HepG2 (cell line): ENCODE data around the gene MARCHF9. TPM values are rescaled to one million over a fixed set of nuclear protein-coding genes. Genes with fewer than 3 reads are reported as not detected.

Source experiments
- CBX1 ChIP-seq: IDR thresholded peaks from one replicate; pipeline ENCODE4 v1.6.1; 2016; ENCODE audit warnings: antibody characterized with exemption, low read depth
- E2F5 ChIP-seq: sonication (generic); formaldehyde crosslinking; conservative IDR thresholded peaks from 2 replicates; pipeline ENCODE4 v1.4.0; 2020; ENCODE audit warnings: missing genetic modification reagents
- HINFP ChIP-seq: sonication (generic); formaldehyde crosslinking; IDR thresholded peaks from 2 replicates; pipeline ENCODE4 v1.4.0; 2020; ENCODE audit warnings: low read depth, mild to moderate bottlenecking, missing genetic modification reagents
- KLF16 ChIP-seq, 2 experiments: sonication (generic) in 1 of 2; formaldehyde crosslinking in 1 of 2; IDR thresholded peaks; 2 replicates each; pipeline versions ENCODE4 v1.6.1 to v1.8.0; 2016 to 2023; ENCODE audit warnings: missing genetic modification reagents in 2 of 2, missing compliant biosample characterization in 1 of 2
- RCOR2 ChIP-seq: IDR thresholded peaks from 2 replicates; pipeline ENCODE4 v1.6.1; 2016; ENCODE audit warnings: missing biosample characterization, missing genetic modification reagents
- RXRB ChIP-seq: IDR thresholded peaks from 2 replicates; pipeline ENCODE4 v1.6.1; 2016; ENCODE audit warnings: borderline replicate concordance, missing genetic modification reagents, missing compliant biosample characterization
- SIX4 ChIP-seq: sonication (generic); formaldehyde crosslinking; IDR thresholded peaks from 2 replicates; pipeline ENCODE4 v1.4.0; 2020; ENCODE audit warnings: missing genetic modification reagents
- SP1 ChIP-seq, 2 experiments: fragments of 450-650 bp in 1 of 2; sonication (generic) in 1 of 2; formaldehyde crosslinking in 1 of 2; IDR thresholded peaks; 2 replicates each; pipeline versions ENCODE4 v1.4.0 to v1.6.1; 2016 to 2020; ENCODE audit warnings: missing genetic modification reagents in 1 of 2
- TARDBP ChIP-seq: sonication (generic); formaldehyde crosslinking; IDR thresholded peaks from 2 replicates; pipeline ENCODE4 v1.8.0; 2022; ENCODE audit warnings: mild to moderate bottlenecking, missing genetic modification reagents
- TRIM24 ChIP-seq: sonication (generic); formaldehyde crosslinking; IDR thresholded peaks from 2 replicates; pipeline ENCODE4 v1.8.0; 2022; ENCODE audit warnings: mild to moderate bottlenecking, missing genetic modification reagents
- TSC22D2 ChIP-seq: sonication (generic); formaldehyde crosslinking; IDR thresholded peaks from 2 replicates; pipeline ENCODE4 v1.5.1; 2020; ENCODE audit warnings: missing genetic modification reagents, mild to moderate bottlenecking, borderline replicate concordance
- ZBTB38 ChIP-seq: sonication (generic); formaldehyde crosslinking; IDR thresholded peaks from 2 replicates; pipeline ENCODE4 v1.5.1; 2020; ENCODE audit warnings: mild to moderate bottlenecking, missing genetic modification reagents
- ZBTB43 ChIP-seq: sonication (generic); formaldehyde crosslinking; conservative IDR thresholded peaks from 2 replicates; pipeline ENCODE4 v1.4.0; 2020; ENCODE audit warnings: missing genetic modification reagents
- ZFP37 ChIP-seq: sonication (generic); formaldehyde crosslinking; IDR thresholded peaks from 2 replicates; pipeline ENCODE4 v1.4.0; 2020; ENCODE audit warnings: missing genetic modification reagents, borderline replicate concordance
- ZNF558 ChIP-seq: sonication (generic); formaldehyde crosslinking; IDR thresholded peaks from 2 replicates; pipeline ENCODE4 v1.9.0; 2022; ENCODE audit warnings: mild to moderate bottlenecking, missing genetic modification reagents, borderline replicate concordance
- ZNF567 ChIP-seq: sonication (generic); formaldehyde crosslinking; IDR thresholded peaks from 2 replicates; pipeline ENCODE4 v1.8.1; 2023; ENCODE audit warnings: mild to moderate bottlenecking, missing genetic modification reagents, borderline replicate concordance
- ZNF678 ChIP-seq: sonication (generic); formaldehyde crosslinking; IDR thresholded peaks from 2 replicates; pipeline ENCODE4 v1.4.0; 2020; ENCODE audit warnings: mild to moderate bottlenecking, missing genetic modification reagents
- ZNF703 ChIP-seq: sonication (generic); formaldehyde crosslinking; IDR thresholded peaks from 2 replicates; pipeline ENCODE4 v1.5.1; 2020; ENCODE audit warnings: missing genetic modification reagents, mild to moderate bottlenecking, moderate library complexity, borderline replicate concordance
- ZNF710 ChIP-seq: sonication (generic); formaldehyde crosslinking; IDR thresholded peaks from 2 replicates; pipeline ENCODE4 v1.5.0; 2020; ENCODE audit warnings: mild to moderate bottlenecking, missing genetic modification reagents, borderline replicate concordance
- ZNF784 ChIP-seq: sonication (generic); formaldehyde crosslinking; IDR thresholded peaks from 2 replicates; pipeline ENCODE4 v1.5.1; 2020; ENCODE audit warnings: missing genetic modification reagents, mild to moderate bottlenecking, borderline replicate concordance
- ZNF792 ChIP-seq: IDR thresholded peaks from 2 replicates; pipeline ENCODE4 v1.6.1; 2016
- polyA plus RNA-seq, 8 experiments: library from polyadenylated mRNA; depleted of rRNA in 3 of 8; stranded (reverse) in 7 of 8; unstranded in 1 of 8; fragments of >200 nt; fragmentation: Illumina TruSeq in 4 of 8; extraction: Trizol in 4 of 8; gene quantifications; 2 replicates each; pipeline versions ENCODE4 v1.2.1 to v1.2.3, GENCODE V29; 2011 to 2016; ENCODE audit warnings: low read depth in 4 of 8, missing spikeins in 1 of 8, mixed read lengths in 1 of 8; ENCODE audit not compliant: insufficient read depth in 1 of 8
- total RNA-seq, 5 experiments: library from RNA; depleted of rRNA; stranded (reverse); fragments of >200 nt; fragmentation: Illumina TruSeq; extraction: Trizol; gene quantifications; 2 replicates each; pipeline ENCODE4 v1.2.3, GENCODE V29; 2016; ENCODE audit warnings: low read depth in 1 of 5

The MARCHF9 gene
- total and polyA plus RNA-seq, 2 of the 13 experiments (the other 11 are each of a cell fraction or from before 2014, with no cell fraction given) = 5.7 to 9.6 TPM

- TF ChIP-seq ZNF710 (peak; percentile 64), ZNF792 (peak; percentile 92), ZNF558 (CRISPR knock-in tag) (0 out of 2 replicates have a peak, but pooled peaks have one; percentile 45), ZNF784 (CRISPR knock-in tag) (peak; percentile 91; the same call in 1 of the 2 replicates), RXRB (CRISPR knock-in tag) (peak; percentile 80), ZNF703 (CRISPR knock-in tag) (no peak), ZFP37 (CRISPR knock-in tag) (no peak), HINFP (CRISPR knock-in tag) (peak; percentile 59; the same call in 1 of the 2 replicates), TRIM24 (CRISPR knock-in tag) (no peak), ZBTB43 (peak; percentile 56; the same call in 1 of the 2 replicates), ZNF567 (no peak), SIX4 (peak; percentile 54; the same call in 1 of the 2 replicates), SP1 (IDR thresholded peaks at IDR 0.05) (no peak), SP1 (CRISPR knock-in tag; IDR thresholded peaks at IDR 0.05) (peak; percentile 70), RCOR2 (0 out of 2 replicates have a peak, but pooled peaks have one; percentile 31), E2F5 (CRISPR knock-in tag) (no peak; the same call in 1 of the 2 replicates), KLF16 (CRISPR knock-in tag; IDR thresholded peaks at IDR 0.05) (peak in 1 of 2 experiments; percentile 97; a peak in 2 of 4 replicates), CBX1 (peak; percentile 45), TARDBP (peak; percentile 93), TSC22D2 (peak; percentile 38; the same call in 1 of the 2 replicates), ZBTB38 (CRISPR knock-in tag) (peak; percentile 87), ZNF678 (CRISPR knock-in tag) (0 out of 2 replicates have a peak, but pooled peaks have one; percentile 48)
These were observed 27.9 kb downstream of the MARCHF9 start, which contains the start of gene TSFM (continued) for GRCh38 chr12:57782608-57783465.
